HG03439 (cell line): ENCODE results near the gene THSD7A.
"Not testable (repeated sequence)": the region's sequence is repeated elsewhere in the genome, so short reads cannot be mapped to it uniquely, and the experiment has no call there.

ENCODE experiments used
- ATAC-seq: cut with Tn5 transposase; IDR thresholded peaks from one replicate; pipeline ENCODE4 v1.9.1; 2021; ENCODE audit warnings: mild to moderate bottlenecking, moderate library complexity; ENCODE audit not compliant: unreplicated experiment

Gene THSD7A

DNA sequence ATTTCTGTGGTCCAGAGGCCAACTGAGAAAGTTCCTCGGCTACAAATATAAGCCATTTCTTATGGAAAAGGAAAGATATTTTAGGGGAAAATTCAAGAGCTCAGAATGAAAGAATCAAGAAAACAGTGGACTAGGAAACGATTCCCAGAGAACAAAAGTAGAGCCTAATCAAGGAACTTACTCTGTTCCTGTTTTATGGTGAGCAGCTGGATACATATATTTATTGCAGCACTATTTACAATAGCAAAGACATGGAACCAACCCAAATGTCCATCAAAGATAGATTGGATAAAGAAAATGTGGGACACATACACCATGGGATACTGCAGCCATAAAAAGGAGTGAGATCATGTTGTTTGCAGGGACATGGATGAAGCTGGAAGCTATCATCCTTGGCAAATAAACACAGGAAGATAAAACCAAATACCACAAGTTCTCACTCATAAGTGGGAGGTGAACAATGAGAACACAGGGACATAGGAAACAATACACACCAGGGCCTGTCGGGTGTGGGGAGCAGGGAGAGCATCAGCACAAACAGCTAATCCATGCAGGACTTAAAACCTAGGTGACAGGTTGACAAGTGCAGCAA is 298.7 kb downstream of the THSD7A start:
- ATAC-seq: no peak

- ATAC-seq: no peak
Observed at GRCh38 chr7:11529382-11529781, 302.6 kb downstream of the THSD7A start.

GRCh38 chr7:11527707-11528106 is 304.3 kb downstream of the THSD7A start:
- ATAC-seq: no peak

- ATAC-seq: no peak
Observed at GRCh38 chr7:11524476-11525397, 307.3 kb downstream of the THSD7A start.

- not testable (repeated sequence) for ATAC-seq
Observed at GRCh38 chr7:11521964-11522499, 310.0 kb downstream of the THSD7A start.

DNA sequence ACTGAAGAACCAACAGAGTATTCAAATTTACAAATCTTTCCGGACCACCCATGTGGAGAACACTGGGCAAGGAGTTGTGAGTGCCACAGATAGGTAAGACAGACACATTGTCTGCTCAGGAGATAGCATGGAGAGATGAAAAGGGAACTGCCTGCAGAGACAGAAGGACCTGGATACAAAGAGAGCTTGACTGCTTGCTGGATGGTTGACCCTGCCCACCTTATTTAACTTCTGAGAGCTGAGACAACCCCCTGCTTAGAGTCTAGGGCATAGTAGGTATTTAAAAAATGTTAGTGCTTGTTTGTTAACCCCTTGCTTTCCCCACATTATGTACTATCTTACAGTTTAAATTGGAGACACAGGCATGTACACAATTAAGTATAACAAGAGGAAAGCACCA is 314.1 kb downstream of the THSD7A start:
- ATAC-seq: no peak

DNA sequence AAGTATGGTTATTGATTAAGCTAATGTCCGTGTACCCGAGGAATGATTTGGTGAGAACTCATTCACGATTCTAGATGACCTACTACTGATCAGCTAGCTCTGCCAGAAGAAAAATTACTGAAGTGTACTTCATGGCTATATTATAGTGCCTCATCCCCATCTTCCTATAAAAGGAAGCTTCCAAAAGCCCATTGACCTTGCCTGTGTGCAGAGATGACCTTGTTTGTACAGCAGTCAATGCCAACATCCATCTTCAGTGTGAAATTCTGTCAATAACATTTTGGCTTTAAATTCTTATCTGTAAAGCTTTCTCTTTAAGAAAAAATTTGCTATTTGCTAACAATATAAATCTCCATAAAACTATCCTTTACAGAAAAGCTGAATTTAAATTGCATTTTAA is 315.7 kb downstream of the THSD7A start:
- ATAC-seq: no peak

GRCh38 chr7:11513460-11513859 is 318.5 kb downstream of the THSD7A start:
- no peak for ATAC-seq

DNA sequence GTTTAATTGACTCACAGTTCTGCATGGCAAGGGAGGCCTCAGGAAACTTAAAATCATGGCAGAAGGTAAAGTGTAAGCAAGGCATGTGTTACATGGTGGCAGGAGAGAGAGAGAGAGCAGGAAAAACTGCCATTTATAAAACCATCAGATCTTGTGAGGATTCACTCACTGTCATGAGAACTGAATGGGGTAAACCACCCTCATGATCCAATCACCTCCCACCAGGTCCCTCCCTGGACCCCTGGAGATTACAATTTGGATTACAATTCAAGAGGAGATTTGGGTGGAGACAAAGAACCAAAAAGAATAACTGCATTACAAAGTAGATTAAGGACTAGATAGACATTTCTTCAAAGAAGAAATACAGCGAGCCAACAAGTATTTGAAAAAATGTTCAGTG is 324.1 kb downstream of the THSD7A start:
- ATAC-seq: no peak

DNA sequence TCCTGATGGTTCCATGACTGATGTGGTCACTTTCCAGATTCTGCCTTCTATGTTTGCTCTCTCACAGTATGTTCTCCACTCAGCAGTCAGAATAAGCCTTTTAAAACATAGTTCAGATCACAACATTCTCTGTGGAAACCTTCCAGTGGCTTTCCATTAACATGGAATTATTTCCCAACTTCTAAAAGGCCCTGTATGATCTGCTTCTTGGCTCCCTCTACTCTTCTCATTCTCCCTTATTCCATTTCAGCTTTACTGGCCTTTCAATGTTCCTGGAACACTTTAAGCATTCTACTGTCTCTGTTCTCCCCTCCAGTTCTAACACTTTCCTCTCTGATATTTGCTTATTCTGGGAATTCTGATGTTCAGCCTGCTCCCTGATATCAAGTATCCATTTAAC is 325.6 kb downstream of the THSD7A start:
- ATAC-seq: no peak

GRCh38 chr7:11505471-11505985 is 326.5 kb downstream of the THSD7A start:
- ATAC-seq: no peak

DNA sequence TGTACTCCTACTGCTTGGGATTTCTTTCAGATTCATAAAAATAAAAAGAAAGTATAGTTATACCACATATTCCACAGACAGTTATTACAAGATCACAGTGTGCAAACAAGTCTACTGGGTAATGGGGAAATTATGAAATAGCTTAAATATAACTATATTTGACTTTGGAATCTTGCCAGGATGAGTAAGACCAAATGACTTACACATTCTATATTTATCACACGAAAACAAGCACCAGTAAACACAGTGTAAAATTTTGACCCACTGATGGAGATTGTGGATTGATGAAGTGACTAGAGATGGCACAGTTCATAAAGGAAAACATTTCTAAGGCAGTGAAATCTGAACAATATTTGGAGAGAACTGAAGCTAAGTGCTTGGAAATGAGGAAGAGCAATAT is 339.7 kb downstream of the THSD7A start:
- no peak for ATAC-seq

- ATAC-seq: no peak
Observed at GRCh38 chr7:11491811-11492210, 340.2 kb downstream of the THSD7A start.

DNA sequence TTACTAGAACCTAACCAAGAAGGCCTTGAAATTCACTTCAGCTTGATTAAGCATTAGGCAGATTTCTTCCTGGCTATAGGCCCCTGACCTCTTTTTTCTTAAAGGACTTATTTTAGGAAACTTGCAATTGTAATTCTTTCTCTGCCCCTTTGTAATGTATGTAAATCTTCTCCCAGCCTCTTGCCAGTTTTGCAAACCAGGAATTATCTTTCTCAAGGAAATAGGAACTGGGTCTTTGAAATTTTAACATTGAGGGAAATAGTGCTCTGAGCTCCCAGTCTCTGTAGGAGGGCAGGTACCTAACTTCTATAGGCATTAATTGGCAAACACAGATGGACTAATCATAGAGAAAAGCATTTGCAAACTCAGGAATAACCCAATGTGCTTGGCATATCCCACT is 342.7 kb downstream of the THSD7A start:
- ATAC-seq: no peak

GRCh38 chr7:11486271-11486670 is 345.7 kb downstream of the THSD7A start:
- ATAC-seq: no peak

DNA sequence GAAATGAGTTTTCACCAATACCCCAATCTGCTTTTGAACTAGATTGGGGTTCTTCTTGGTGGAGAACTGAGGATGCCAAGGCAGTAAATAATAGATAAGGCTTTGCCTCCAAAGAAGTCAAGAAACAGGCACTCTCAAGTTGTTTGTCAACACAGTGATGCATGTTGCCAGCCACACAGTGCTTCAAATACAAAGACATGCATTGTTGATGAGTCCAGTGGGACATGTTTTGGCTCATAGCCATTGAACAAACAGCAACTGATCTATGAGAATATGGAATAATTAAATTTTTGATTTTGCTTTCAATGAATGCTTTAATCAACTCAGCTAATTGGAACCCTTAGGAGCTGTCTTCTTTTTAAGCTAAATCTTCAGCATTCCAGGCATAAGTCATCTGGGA is 346.4 kb downstream of the THSD7A start:
- ATAC-seq: no peak

DNA sequence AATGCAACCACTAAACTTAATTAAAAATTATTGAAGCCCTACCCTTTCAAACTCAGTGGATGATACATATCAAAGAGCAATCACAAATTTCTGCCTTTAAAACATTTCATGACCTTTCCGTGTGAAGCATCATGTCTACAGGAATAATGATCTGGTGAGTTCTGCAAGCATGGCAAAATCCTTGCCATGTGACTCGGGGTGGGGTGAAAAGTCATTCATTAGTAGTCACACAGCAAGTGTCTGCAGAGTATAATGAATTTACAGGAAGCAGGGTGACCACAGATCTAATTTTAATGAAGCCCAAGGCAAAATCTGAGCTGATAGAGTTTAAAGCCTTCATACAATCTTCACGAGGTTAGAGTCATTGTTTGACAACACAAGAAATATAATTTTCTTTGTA is 351.9 kb downstream of the THSD7A start:
- no peak for ATAC-seq

DNA sequence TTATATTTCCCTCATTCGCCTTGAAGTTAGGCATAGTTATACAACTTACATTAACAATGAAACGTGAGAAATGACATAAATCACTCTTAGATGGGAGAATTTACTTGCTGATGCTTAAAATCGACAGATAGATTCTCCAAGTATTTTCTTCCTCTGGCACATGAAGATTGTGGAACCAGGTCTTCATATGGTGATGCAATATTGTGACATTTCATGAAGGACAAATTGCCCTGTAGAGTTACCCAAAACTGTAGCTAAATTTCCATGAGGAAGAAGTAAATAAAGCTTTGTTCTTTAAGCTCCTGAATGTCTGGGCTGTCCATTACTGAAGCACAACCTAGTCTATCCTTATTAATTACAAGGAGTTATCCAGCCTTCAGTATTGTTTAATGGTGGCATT is 353.1 kb downstream of the THSD7A start:
- no peak for ATAC-seq

DNA sequence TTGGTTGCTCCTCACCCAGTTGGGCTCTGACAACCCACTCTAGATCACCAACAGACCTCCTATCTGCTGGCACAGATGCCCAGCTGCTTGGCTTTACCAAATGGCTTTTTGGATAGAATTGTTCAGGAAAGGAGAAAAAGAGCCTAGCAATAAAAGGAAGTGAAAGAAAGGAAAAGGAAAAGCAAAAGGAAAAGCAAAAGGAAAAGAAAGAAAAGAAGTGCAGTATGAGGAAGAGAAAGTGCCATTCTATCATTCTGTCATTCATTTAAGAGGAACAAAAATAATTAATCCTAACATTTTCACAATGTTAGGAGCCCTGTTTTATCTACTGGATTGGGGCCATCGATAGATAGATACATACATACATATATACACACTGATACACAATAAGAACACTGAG is 353.6 kb downstream of the THSD7A start:
- ATAC-seq: no peak

GRCh38 chr7:11474902-11475585 is 357.0 kb downstream of the THSD7A start:
- ATAC-seq: no peak

DNA sequence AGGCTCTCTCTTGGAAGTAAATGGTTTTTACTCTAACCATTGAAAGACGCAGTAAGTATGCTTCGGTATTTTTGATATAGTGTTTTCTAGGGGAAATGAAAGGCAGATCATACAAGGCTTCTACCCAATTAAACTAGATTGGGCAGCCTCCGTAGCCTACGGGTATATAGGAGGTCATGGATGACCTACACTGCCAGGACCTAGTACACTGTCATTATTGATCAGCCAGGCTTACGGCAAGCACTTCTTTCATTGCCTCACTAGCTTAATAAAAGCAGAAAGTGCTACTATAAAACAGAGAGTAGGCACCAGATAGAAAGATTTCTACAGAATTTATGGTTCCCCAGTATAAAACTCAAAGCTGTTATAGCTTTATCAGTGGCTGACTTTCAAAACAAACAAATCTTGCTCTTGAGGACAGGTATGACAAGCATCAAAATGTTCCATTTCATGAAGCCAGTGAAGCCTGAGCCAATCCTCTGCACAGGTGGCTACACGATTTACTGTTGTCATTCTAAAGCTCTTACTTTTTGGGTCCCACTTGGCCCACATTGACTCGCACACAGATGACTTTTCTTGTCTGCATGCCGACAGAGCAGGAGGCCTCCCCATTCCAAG is 358.1 kb downstream of the THSD7A start:
- ATAC-seq: no peak
